ENCODE data around the gene PITPNM3. TPM values are rescaled to one million over a fixed set of nuclear protein-coding genes. Genes with fewer than 3 reads are reported as not detected.

The PITPNM3 gene
- total RNA-seq, 1 donor from 2014 or later, result 8.6 TPM

DNA sequence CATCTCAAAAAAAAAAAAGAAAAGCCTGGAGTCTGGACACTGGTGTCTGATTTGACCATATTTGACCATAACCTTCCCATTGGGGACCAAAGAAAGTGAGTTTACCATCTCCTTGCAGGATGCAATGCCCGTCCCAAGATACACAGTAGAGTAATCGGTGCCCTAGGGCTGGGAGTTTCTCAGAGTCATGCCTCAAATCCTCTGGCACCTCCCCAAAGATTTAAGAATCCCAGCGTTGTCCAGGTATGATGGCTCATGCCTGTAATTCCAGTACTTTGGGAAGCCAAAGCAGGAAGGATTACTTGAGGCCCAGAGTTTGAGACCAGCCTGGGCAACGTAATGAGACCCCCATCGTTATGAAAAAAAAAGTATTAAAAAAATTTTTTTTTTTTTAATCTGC, 5.0 kb downstream of the PITPNM3 start:
- intact Hi-C loops (cut with DNase I), result no loop called here
- TF ChIP-seq POLR2A (IDR thresholded peaks at IDR 0.05), result no peak
- TF ChIP-seq, protein P1, sequence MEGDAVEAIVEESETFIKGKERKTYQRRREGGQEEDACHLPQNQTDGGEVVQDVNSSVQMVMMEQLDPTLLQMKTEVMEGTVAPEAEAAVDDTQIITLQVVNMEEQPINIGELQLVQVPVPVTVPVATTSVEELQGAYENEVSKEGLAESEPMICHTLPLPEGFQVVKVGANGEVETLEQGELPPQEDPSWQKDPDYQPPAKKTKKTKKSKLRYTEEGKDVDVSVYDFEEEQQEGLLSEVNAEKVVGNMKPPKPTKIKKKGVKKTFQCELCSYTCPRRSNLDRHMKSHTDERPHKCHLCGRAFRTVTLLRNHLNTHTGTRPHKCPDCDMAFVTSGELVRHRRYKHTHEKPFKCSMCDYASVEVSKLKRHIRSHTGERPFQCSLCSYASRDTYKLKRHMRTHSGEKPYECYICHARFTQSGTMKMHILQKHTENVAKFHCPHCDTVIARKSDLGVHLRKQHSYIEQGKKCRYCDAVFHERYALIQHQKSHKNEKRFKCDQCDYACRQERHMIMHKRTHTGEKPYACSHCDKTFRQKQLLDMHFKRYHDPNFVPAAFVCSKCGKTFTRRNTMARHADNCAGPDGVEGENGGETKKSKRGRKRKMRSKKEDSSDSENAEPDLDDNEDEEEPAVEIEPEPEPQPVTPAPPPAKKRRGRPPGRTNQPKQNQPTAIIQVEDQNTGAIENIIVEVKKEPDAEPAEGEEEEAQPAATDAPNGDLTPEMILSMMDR (IDR thresholded peaks at IDR 0.05), result no peak
- TF ChIP-seq POLR2AphosphoS5 (IDR thresholded peaks at IDR 0.05; ENCODE audit: insufficient read depth in 1 of 2, low read depth in 1 of 2), result no peak
- peak overlapping the region; percentile 37 for H3K27ac ChIP-seq

DNA sequence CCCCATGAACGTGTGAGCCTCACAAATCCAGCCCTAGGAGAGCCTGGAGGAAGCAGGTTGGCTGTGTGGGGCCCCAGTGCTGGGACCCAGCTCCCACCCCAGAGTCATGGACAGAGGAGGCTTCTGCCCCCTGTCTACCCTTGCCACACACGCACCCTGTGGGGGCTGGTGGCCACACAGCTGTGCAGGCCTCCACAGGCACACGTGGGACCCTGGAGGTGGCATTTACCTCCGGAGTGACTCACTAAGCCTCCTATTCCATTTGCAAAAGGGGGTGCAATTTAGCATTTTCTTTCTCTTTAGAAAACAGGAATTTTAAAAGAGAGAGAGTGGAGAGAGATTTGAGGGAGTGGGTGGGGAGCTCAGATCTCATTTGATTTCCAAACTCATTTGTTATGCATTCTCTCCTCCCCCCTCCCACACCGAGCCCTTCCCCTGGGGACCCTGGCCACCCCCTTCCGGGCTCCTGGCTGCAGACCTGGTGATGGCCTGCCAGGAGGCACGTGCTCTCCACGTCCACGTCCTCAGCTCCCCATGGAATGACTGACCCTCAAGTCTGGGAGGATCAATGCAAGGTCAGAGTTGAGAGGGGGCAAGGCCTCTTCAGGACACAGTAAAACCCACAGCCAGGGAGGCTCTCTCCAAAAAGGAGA, 6.8 kb downstream of the PITPNM3 start:
- H3K4me3 ChIP-seq, result no peak overlapping the region
- H3K9me3 ChIP-seq, result no peaks in the 10 kb centered on the region
- DNase-seq (ENCODE audit: extremely low spot score in 2 of 2), result no peak
- TF ChIP-seq, protein P1 (IDR thresholded peaks at IDR 0.05), result no peak
- no peak for TF ChIP-seq POLR2AphosphoS5 (IDR thresholded peaks at IDR 0.05; ENCODE audit: insufficient read depth in 1 of 2, low read depth in 1 of 2)
- no peak for TF ChIP-seq POLR2A (IDR thresholded peaks at IDR 0.05)
- no peaks in the 10 kb centered on the region for H3K27me3 ChIP-seq
- no peaks in the 10 kb centered on the region for H3K36me3 ChIP-seq
- H3K4me1 ChIP-seq, result peaks cover 35% of the 10 kb centered on the region
- H3K27ac ChIP-seq, result no peak overlapping the region
- intact Hi-C loops (cut with DNase I), result no loop called here

More for the DNA sequence above, 5.0 kb downstream of the PITPNM3 start:
- H3K36me3 ChIP-seq, result no peaks in the 10 kb centered on the region
- no peaks in the 10 kb centered on the region for H3K27me3 ChIP-seq
- no peak overlapping the region for H3K4me3 ChIP-seq
- H3K4me1 ChIP-seq, result peaks cover 50% of the 10 kb centered on the region
- DNase-seq (ENCODE audit: extremely low spot score in 2 of 2), result no peak
- H3K9me3 ChIP-seq, result no peaks in the 10 kb centered on the region

DNA sequence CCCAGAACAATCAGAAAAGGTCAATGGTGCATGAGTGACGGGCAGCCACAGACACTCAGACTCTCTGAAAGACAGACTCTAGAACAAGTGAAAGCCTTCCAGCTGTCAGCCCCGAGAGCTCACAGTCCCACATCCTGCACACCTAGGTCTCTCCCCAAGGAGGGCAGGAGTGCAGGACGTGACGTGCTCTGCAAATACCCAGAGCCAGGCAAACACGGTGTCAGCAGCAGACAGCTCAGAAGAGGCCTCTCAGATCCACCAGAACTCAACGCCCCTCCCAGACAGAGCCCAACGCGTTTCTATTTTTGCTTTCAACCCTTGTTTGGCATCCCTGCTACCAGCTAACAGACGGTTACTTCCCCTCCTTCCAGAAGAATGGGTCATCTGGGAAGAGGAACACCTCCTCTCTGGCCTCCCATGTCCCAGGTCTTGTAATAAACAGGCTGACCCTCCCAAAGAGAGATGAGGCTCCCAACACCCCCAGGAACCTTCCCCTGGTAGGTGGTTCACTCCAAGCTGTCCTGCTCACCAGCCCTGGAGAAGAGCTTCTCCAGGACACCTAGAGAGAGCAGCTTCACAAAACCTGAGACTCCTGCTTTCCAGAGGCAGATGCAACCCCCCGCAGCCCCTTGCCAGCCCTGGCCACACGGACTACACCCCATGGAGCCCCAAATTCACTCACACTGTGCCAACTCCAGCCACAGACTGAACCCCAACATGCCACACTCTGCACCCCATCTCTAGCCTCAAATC, 7.6 kb downstream of the PITPNM3 start:
- no peak for DNase-seq (ENCODE audit: extremely low spot score in 2 of 2)
- Histone ChIP-seq H3K36me3 (no peaks in the 10 kb centered on the region), H3K27me3 (no peaks in the 10 kb centered on the region), H3K4me1 (peaks cover 31% of the 10 kb centered on the region), H3K9me3 (no peaks in the 10 kb centered on the region), H3K4me3 (no peak overlapping the region), H3K27ac (peak overlapping the region; percentile 54)
- intact Hi-C loops (cut with DNase I), result no loop called here
- TF ChIP-seq, protein P1 (IDR thresholded peaks at IDR 0.05), result no peak
- TF ChIP-seq POLR2AphosphoS5 (IDR thresholded peaks at IDR 0.05; ENCODE audit: insufficient read depth in 1 of 2, low read depth in 1 of 2) (no peak), POLR2A (IDR thresholded peaks at IDR 0.05) (no peak)

DNA sequence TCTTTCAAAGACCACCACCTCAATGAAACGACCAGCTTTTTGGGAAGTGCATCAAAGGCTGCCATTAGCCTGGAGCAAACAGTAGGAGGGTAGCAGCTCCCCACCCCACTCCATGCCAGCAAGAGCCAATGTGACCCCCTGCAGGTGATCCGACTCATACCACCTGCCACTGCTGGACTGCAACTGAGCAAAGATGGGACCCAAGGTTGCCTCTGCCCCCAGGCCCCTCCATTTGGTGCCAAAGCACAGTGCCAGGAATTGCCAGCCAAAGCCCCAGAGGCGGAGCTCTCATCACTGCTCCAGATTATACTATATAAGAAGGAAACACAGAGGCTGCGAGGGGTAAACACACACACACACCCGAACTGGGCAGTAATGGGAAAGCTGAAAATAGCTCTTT, 8.3 kb downstream of the PITPNM3 start:
- Histone ChIP-seq H3K4me1 (peaks cover 24% of the 10 kb centered on the region), H3K36me3 (no peaks in the 10 kb centered on the region)
- intact Hi-C loops (cut with DNase I), result no loop called here

More for the DNA sequence above, 8.3 kb downstream of the PITPNM3 start:
- TF ChIP-seq, protein P1 (IDR thresholded peaks at IDR 0.05), result no peak
- no peak for TF ChIP-seq POLR2A (IDR thresholded peaks at IDR 0.05)
- TF ChIP-seq POLR2AphosphoS5 (IDR thresholded peaks at IDR 0.05; ENCODE audit: insufficient read depth in 1 of 2, low read depth in 1 of 2), result no peak
- H3K27ac ChIP-seq, result peak overlapping the region; percentile 54
- no peaks in the 10 kb centered on the region for H3K27me3 ChIP-seq
- DNase-seq (ENCODE audit: extremely low spot score in 2 of 2), result no peak
- no peak overlapping the region for H3K4me3 ChIP-seq
- no peaks in the 10 kb centered on the region for H3K9me3 ChIP-seq
